ENCODE measurements around the gene ASB12.

- no peak for TF ChIP-seq CTCF (conservative IDR thresholded peaks at IDR 0.05; ENCODE audit: low read depth, low read length)
- no peak for TF ChIP-seq EZH2 (IDR thresholded peaks at IDR 0.05; ENCODE audit: borderline replicate concordance, low read depth, low read length, poor library complexity, severe bottlenecking)
Measured at GRCh38 chrX:64192040-64192439, 38.4 kb downstream of the ASB12 start.

Measured in A673 (cell line).